ENCODE measurements around the gene C1QTNF5. TPM values are rescaled to one million over a fixed set of nuclear protein-coding genes. Genes with fewer than 3 reads are reported as not detected.

C1QTNF5 gene
- total RNA-seq, 1 donor from 2014 or later = not detected

DNA sequence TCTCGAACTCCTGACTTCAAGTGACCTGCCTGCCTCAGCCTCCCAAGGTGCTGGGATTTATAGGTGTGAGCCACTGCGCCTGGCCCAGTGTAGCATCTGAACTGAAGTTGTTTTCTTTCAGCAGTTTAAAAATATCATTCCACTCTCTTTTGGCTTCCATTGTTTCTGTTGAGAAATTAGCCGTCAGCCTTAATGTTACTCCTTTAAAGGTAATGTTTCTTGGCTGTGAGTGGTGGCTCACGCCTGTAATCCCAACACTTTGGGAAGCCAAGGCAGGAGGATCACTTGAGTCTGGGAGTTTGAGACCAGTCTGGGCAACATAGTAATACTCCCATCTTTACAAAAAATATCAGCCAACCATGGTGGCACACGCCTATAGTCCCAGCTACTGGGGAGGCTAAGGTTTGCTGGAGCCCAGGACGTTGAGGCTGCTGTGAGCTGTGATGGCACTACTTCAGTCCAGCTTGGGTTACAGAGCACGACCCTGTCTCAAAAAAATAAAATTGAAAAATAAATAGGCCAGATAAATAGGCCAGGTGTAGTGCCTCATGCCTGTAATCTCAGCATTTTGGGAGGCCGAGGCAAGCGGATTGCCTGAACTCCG, 49.7 kb downstream of the C1QTNF5 start:
- H3K27me3 Mint-ChIP-seq (ENCODE audit: low read depth) = no peaks in the 10 kb centered on the region
- no peak for DNase-seq (ENCODE audit: low spot score)
- H3K9me3 Mint-ChIP-seq = no peaks in the 10 kb centered on the region
- peaks cover 60% of the 10 kb centered on the region for H3K36me3 Mint-ChIP-seq (ENCODE audit: low read depth)
- intact Hi-C loops (cut with micrococcal nuclease) = no loop called here
- H3K4me1 Mint-ChIP-seq (ENCODE audit: low read depth) = no peaks in the 10 kb centered on the region
- H3K4me3 Mint-ChIP-seq (ENCODE audit: low read depth) = no peak overlapping the region
- no peak overlapping the region for H3K27ac Mint-ChIP-seq

Other genes starting within 250 kb of the C1QTNF5 start
- gene DPAGT1, start 239.0 kb downstream of the C1QTNF5 start, total RNA-seq = 82.2 and 83.4 TPM in 2 replicates
- gene C2CD2L, start 233.5 kb downstream of the C1QTNF5 start, total RNA-seq = 24.6 and 25.2 TPM in 2 replicates
- gene HINFP, start 219.3 kb downstream of the C1QTNF5 start, total RNA-seq = 29.8 and 35.5 TPM in 2 replicates
- 0.11 and 0.16 TPM in 2 replicates for gene ABCG4, start 191.8 kb downstream of the C1QTNF5 start, total RNA-seq
- gene NLRX1, start 172.2 kb downstream of the C1QTNF5 start, total RNA-seq = 26.4 and 31.6 TPM in 2 replicates
- gene NHERF4, start 155.4 kb downstream of the C1QTNF5 start, total RNA-seq = 0.48 and 0.57 TPM in 2 replicates
- gene CBL, start 134.5 kb downstream of the C1QTNF5 start, total RNA-seq = 38.6 and 39.6 TPM in 2 replicates
- 6.0 and 7.2 TPM in 2 replicates for gene MCAM, start 23.8 kb downstream of the C1QTNF5 start, total RNA-seq
- 29.9 and 32.6 TPM in 2 replicates for gene RNF26, start 6.4 kb downstream of the C1QTNF5 start, total RNA-seq
- not detected in 2 replicates for gene MFRP, start 5.8 kb upstream of the C1QTNF5 start, total RNA-seq
- gene USP2, start 40.8 kb upstream of the C1QTNF5 start, total RNA-seq = 1.0 and 1.1 TPM in 2 replicates
- 35.2 and 37.3 TPM in 2 replicates for gene THY1, start 82.3 kb upstream of the C1QTNF5 start, total RNA-seq